Renal cortex interstitium (tissue), 11 donors: Measurements from ENCODE around the gene ASS1. TPM values are rescaled to one million over a fixed set of nuclear protein-coding genes. Genes with fewer than 3 reads are reported as not detected.

Source experiments
- DNase-seq, 11 donors: peaks; one replicate each; pipeline ENCODE4 v3.0.0-alpha.2; 2013; ENCODE audit warnings: low read depth in 9 of 11, low spot score in 4 of 11; ENCODE audit errors: extremely low read depth in 1 of 11
- polyA plus RNA-seq, 3 donors: library from polyadenylated mRNA; unstranded; fragments of 120-200 nt; gene quantifications; one replicate each; pipeline ENCODE4 v1.2.1, GENCODE V29; 2013; ENCODE audit not compliant: insufficient read length in 3 of 3

The ASS1 gene
- polyA plus RNA-seq, 3 donors, result 298 to 320 (median 309) TPM

GRCh38 chr9:130536701-130537107 lies 91.9 kb downstream of the ASS1 start:
- DNase-seq, result no peak

GRCh38 chr9:130537346-130538050 lies 92.7 kb downstream of the ASS1 start:
- DNase-seq, result no peak

GRCh38 chr9:130539420-130540223 lies 94.9 kb downstream of the ASS1 start:
- DNase-seq, result no peak

- no peak for DNase-seq
Observed at GRCh38 chr9:130541533-130541932, 96.8 kb downstream of the ASS1 start.

GRCh38 chr9:130542038-130542437 lies 97.3 kb downstream of the ASS1 start:
- DNase-seq, result no peak

- DNase-seq, result no peak
Observed at GRCh38 chr9:130542457-130543228, 97.9 kb downstream of the ASS1 start.

GRCh38 chr9:130543368-130543767 lies 98.6 kb downstream of the ASS1 start:
- DNase-seq, result no peak

GRCh38 chr9:130543859-130544258 lies 99.1 kb downstream of the ASS1 start:
- no peak for DNase-seq

- no peak for DNase-seq
Observed at GRCh38 chr9:130544364-130544763, 99.6 kb downstream of the ASS1 start.

- DNase-seq, result no peak
Observed at GRCh38 chr9:130548103-130548502, 103.3 kb downstream of the ASS1 start.

- no peak for DNase-seq
Observed at GRCh38 chr9:130549093-130549735, 104.5 kb downstream of the ASS1 start.

Other genes with a start within 250 kb of the ASS1 start
- 1 to 10 TPM in 2 of 3 donors, under 1 TPM in 1; 0.76 to 1.6 (median 1.3) TPM for gene HMCN2, start 179.2 kb upstream of the ASS1 start, polyA plus RNA-seq
- 10 to 100 TPM; 76.6 to 88.6 (median 77.7) TPM for gene FUBP3, start 134.6 kb downstream of the ASS1 start, polyA plus RNA-seq
- not detected for gene PRDM12, start 219.6 kb downstream of the ASS1 start, polyA plus RNA-seq
- gene EXOSC2, start 248.8 kb downstream of the ASS1 start, polyA plus RNA-seq, result 10 to 100 TPM; 40.5 to 43.4 (median 42.8) TPM